Measurements from ENCODE around the gene ZNF488.

Gene ZNF488

DNA sequence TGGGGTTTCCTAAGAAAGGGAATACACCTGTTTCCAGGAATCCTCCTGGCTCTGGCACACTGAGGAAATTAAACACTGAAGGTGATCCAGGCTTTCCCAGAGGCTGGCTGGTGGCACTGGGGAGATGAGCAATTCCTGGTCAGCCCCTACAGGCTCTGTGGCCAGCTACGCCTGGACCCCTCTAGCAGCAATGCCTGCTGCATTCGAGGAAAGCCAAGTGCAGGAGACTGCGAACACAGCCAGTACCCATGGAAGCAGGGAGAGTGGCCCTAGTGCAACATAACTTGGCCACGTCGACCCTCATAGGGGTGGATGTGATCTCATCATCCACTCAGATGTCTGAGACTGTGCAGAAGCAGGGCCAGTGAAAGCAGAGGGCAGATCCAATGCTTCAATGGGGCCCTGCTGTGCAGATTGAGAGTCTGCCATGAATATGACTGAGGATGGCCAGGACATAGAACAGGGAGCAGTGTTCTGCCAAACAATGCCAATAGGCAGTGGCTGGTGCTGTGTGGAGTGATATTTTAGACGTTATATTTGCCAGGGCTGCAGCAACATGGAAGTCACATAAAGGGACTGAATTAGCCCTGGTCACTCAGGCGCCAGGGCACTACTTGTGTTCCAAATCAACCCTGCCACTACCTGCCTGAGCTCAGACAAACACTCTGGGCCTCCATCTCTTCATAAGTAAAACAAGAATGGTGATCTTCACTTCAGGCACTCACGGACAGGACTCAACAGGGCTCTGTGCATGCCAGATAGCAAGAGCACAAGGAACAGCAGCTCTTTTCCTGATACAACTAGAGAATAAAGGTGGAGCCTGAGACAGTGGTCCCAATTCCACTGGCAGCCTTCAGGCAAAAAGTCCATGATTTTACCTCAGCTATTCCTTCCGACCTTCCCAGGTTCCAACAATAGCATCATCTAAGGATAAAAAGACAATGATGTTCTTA lies 2.4 kb downstream of the ZNF488 start:
- DNase-seq = no peak

DNA sequence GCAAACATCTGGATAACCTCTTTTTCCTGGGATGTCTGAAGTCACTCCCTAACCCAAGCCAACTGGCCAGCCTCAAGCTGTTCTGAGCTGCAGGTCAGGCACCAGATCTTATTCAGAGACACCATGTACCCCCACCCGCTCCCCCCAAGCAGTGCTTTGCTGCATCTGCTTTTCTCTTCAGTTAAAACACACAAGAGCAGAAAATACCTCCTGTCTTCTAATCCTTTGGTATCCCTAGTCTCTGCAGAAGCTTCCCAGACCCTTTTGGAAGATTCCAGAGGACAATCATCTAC lies 3.0 kb downstream of the ZNF488 start:
- DNase-seq = no peak

DNA sequence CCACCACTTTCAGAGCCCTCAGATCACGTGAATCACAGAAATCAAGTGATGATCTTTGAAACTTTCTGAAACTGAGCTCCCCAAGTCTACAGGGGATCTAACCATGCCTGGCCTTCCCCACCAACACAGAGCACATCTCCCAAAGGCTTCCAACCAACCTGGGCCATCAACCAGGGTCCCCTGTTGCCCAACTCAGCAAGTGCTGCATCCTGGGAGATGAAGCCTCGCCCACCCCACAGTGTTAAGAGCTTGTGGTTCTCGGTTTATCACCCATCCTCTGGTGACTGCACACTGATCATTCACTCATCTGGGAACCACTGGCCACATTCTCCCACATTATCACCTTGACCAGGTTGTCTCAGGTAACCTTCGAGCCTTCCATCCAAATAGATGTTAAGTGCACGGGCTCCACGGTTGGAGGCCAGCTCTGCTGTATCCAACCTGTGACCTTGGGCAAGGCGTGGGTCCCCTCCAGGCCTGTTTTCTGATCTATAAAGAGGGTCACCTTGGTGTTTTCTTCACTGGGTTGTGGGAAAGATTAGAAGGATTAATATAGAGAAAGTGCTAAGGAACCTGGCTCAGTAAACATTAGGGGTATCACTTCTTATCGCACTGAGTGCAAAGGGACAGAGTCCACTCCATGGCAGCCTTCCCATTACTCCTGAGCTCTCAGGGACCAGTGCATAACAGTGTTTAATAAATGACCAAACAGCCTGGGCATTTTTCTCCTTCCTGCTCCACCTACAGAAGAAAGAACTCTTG lies 3.6 kb downstream of the ZNF488 start:
- no peak for DNase-seq

DNA sequence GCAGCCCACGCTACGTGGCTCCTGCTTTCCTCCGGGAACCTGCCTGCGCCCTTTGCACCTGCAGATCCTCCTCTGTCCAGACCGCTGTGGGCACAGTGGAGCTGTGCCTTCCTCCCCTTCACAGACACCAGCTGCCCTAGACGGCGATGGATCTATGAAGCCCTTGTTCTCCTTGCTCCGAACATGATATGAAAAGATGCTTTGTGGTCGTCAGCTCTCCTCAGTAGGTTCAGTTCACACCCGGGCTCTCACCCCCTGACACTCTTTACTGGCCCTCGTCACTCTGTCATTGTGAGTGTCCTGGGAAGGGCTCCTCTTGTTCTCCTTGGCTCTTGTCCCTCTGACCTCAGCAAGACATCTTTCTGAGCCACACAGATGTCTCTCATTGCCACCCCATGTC lies 4.2 kb downstream of the ZNF488 start:
- no peak for DNase-seq

DNA sequence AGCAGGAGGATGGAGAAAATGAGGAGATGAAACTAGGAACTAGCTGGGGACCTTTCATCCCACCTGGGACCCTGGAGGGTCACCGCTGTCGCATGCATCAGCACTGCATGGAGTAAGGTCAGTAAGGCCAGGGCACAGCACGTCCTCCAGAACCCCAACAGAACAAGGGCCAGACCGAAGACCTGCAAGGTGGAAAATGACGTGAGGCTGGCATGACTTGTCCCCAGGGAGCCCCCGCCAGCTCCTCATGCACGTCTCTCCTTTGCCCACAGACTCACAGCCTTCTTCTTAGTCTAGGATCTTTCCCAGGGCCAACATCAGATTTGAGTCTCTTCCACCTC lies 4.7 kb downstream of the ZNF488 start:
- no peak for DNase-seq

DNA sequence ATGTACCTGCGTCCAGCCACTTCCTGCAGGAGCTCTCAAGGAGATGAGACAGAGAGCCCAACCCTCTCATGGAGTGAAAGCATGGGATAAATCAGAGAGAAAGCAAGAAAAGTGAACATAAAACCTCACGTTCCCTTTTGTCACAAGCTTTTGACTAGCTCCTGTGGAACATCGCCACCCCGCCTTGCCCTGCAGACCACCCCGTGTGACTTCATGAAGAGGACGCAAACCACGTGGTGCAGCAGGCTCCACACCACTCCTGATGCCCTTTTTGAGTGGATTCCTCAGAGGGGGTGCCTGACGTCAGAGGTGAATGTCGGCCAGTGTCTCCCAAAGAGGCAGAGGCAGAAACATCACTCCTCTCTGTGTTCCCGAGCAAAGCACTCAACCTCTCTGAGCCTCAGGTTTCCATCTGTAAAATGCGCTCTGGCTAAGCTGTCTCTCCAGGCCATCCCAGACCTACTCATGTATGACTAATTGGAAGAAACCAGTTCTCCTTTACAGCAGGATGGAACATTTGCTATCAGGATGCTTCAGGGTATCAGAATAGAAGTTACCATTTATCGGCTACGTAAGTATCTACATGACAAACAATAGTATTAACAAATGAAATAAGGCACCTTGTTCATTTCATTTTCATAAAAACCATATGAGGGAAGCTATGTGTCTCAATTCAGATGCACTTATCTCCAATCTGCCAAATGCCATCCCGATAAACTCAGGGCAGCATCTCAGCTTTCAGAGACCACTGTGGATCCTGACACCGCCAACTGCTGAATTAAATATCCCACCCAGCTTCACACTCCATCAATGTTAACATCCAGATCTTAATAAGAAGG lies 5.3 kb downstream of the ZNF488 start:
- DNase-seq = no peak

DNA sequence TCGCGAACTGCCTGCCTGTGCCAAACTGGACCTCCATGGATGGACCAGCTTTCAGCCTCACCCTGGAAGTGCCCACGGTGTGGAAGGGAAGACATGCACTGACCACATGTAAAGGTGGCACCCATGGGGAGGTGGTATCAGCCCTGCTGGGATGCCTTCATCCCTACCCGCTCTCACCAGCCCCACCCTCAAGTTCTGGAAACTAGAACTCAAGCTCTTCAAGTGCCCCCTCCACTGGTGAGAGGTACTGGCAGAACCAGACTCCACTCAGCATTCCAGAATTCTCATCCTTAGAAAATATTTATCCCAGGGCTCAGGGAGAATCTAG lies 5.9 kb downstream of the ZNF488 start:
- DNase-seq = no peak

DNA sequence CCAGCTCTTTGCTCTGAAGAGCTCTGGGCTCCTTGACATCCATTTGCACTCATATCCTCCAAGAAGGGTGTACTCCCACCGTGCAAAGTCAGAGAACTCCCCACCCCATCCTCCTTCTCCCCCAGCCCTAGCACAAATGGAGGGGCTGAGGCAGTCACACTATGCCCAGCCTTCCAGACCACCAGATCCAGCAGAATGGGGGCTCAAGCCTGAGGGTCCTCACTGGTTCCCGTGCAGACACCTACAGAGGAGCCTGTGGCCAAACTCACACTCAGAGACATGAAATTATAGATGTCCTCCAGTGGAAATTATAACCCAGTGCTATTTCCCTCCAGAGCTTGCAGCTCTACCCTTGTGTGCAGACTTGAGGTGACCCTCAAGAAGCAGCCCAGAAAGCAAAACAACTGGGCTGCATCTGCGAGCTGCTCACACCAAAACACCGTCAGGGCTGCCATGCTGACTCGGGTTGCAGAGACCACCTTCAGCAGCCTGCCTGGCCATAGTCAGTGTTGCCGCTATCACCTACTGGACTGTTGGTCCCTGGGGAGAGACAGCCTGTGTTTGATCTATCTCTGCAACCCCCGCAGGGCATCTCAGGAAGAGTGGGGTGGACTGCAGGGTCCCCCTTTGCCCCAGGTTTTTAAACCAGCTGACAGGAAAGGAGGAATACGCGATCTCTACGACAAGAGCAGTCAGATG lies 7.4 kb downstream of the ZNF488 start:
- DNase-seq = no peak

DNA sequence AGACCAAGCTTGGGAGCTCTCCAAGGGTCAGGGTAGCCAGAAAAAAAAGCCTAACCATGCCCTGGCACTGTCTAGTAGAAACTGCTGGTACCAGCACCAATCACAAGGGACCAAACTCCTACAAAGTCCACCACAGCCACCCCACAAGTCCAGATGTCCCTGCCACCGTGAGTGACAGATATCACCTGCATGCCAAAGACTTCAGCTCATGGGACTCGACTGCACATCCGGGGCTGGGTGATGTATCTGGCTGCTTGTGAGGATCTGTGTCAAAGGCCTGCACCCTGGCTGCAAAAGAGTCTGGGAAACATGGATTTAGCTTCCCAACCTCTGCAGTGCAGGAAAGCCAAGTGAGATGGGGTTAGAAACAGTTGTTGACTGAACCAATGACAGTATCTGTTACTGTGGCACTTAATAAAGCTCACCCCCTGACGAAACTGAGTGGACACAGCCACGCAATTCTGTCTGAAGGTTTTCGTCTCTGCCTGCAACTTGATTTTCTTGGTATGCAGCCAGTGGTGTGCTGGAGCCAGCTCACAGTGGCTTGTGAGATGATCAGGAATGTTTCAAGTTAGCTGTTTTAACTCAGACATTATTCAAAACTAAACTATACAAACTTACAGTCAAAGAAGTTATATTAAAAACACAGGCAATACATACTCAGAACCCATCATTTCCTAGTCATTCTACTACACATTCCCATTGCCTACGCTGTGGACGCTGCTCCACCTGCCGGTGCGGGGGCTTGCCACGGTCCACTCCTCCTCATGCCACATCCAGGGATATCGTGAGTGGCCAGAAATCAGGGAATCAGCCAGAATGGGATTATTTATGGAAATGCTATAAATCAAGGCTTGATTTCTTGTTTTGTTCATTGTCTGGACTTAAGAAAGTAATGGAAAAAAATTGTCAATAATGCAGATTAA lies 9.2 kb downstream of the ZNF488 start:
- no peak for DNase-seq

DNA sequence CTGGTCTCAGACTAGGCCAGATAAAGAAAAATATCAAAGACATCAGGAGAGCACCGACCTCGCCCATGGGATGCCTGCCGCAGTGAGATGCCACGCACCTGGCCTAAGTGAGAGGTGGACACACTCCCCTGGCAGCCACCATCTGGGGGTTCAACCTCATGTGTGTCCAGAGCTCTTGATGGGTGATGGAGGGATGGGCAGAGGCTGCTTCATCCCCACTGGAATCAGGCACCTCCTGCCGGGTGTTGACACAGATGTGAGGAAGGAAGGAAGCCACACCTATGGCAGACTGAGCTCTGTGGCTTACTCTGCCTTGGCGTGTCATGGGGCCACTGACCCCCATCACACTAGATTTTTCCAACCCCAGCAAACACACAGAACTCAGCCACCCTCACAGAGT lies 11.4 kb downstream of the ZNF488 start:
- DNase-seq = no peak

DNA sequence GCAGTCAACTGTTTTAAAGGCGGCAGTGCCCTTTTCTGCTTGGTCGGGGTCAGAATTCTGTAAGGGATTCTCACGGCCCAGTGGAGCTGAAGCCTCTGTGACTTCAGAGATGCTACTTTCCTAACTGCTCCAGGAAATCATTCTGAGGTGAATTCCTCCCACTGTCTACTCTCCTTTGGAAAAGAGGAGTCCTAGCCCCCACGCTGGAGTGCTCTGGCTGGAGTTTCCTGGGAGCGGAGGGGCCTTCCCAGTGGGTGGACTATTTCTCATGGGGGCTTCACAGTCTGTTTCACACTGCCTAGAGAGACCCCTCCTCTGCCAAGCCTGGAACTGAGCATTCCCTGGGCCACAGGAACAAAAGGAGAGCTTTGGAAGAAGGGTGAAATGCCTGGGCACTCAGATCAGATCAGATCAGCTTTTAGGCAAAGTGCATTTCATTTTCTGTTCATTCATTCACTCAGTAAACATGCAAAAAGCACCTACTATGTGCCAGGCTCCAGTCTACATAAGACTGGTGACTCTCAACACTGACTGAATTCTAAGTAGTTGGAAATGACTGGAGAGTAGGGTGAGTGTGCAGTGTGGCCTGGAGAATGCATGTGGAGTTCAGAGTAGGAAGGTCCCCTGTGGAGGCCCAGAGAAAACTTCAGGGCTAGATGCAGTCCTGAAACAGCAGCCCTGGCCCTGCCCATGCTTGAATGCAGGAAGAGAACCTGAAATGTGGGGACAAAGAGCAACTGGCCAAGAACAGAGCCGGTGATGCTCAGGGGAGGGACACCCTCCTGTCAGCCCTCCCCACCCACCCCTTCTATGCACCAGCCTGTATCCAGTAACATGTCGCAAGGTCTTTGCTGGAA lies 12.2 kb downstream of the ZNF488 start:
- DNase-seq = no peak

DNA sequence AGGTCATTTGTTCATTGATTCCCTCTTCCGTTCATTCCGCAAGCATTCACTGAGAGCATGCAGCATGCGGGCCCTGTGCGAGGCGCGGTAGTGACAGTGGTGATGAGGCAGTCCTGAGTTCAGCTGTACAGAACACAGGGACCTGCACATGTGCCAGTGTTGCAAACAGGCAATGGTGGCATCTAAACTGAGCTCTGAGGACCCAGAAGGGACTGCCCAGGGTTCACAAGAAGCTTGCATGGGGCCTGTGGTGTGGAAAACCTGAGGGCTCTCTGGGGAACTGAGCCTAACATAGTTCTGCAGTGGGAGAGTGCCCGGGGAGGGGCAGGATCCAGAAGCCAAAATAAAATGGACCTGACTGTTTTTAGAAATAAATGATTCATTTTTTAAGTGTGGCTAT lies 13.2 kb downstream of the ZNF488 start:
- DNase-seq = no peak

DNA sequence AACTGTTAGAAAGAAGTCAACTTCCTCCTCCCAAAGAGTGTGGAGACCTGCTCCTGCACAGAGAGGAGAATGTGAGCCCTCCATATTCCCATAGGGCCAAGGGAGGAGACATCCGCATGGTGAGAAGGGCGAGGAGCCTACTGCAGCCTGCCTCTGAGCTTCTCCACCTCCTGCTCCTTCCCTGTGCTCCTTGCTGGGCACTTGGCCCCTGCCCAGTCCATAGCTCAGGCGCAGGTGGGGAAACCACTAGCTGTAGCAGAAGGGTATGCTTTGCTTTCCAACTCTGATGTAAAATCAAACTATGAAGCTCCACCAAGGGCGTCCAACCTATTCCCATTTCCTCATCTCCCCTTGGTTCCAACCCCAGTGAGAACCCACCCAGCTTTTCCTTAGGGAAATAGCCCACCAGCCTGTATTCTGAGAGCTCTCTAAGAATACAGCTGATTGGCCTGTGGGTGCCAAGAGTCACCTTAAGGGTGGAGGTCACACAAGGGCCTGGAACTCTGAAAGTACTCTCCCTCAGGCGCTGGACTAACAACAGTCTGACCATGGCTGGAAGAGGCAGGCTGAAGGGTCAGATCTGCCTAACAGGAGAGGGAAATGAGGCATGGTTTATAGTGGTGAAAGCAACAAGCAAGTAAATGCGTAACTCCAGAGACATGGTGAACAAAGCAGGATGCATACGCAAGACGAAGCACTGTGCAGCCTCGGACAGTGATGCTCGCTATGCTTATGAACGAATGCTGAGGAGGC lies 13.9 kb downstream of the ZNF488 start:
- DNase-seq = no peak

DNA sequence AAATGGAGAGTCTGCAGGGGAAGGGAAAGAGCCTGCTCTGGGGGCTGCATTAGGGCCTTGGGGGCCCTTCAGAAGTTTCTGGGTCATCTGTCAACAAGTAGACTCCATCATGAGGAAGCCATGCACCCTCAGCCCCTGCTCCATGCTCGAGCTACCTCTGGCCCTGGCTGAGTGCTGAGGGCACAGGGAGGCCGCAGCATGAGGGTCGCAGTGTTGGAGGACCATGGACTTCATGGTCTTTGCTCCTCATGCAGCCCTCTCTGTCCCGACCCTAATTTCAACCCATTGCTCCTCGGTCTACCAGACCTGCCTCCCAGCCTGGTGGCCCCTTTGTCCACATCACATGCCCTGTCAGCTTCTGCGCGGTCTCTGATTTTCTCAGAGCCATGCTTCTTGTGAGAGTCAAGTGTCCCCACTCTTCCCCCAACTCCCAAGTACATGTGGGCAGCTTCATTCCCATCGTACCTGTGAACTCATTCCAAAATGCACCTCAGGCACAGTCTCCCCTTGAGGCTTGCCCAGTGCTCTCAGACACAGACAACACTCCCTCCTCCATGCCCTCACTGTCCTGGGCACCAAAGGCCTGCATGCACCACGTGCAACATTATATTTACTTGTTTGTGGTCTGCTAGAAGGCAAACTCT lies 14.7 kb downstream of the ZNF488 start:
- DNase-seq = no peak

DNA sequence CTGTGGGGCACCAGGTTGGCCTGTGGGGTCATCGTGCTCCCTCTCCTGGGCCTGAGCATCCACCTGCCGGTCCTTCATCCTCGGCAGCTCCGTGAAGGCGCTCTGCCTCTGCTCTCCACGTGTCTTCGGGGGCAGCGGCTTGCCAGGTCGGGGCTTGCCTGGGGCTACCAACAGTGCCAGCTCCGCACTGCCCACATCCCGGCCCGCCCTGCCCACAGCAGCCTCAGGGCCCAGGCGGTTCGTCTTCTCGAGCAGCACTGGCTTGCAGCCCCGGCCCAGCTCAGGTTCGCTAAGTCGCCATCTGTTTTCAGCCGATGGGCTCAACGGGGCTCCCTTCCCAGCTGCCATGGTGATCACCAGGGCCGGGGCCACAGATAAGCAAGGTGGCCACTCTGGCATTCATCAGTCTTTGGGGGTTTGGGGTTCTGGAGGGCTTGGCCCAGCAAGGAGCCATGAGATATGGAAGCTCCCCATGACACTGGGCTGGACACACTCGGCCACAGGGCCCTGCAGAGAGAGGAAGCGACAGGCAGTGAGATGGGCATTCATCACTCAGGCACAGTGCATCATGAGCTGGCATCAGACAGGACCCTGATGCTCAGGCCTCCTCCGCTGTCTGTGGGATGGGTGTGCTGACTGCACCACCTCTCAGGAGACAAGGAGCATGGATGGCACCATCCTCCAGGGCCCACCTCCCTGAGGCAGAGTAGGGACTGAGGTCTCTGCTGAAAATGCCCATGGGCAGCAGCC lies 15.5 kb downstream of the ZNF488 start:
- no peak for DNase-seq

DNA sequence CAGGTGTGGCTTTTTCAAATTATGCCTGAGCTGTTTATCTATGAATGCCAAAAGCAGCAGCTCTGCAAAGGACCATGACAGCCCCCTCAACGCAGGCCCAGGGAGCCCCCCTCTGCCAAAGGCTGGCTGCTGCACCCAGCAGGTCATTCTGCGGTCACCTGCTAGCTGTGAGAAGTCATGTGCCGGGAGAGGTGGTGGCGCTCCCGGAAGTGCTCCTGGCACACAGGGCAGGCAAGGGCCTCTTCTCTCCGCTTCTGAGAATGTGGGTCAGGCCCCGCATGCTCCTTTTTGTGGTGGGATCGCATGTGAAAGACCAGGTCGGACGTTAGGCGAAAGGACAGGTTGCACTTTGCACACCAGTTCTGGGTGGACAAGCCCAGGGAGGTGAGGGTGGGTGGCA lies 16.4 kb downstream of the ZNF488 start:
- no peak for DNase-seq

DNA sequence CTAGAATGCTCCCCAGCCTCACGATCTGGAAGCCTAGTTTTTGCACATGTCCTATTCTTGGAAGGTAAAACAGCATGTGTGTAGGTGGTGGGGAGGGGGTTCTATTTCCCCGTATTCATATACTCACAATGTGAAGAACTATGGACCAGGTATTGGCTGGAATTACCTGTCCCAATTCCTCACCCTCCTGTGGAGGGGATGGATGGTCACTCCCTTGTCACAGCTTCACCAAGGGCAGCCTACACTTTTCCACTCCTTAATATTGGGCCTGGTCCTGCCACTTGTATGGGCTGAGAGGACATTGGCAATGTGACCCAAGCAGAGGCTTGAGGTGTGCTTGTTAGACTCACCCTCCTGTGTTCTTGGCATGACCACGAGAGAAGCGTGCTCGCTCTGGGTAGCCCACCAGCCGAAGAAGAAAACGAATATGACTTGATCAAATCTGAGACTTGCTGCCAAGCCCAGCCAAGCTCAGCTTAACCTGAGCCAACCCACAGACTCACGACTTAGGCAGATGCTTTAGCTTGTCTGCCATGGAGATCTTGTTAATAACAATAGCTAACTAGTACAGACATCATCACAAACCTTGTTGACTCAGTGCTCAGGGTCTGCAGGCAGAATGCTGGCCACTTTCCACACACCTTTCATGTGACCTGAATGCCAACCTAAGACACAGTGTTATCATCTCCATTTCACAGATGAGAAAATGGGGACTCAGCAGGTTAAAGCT lies 17.2 kb downstream of the ZNF488 start:
- no peak for DNase-seq

DNA sequence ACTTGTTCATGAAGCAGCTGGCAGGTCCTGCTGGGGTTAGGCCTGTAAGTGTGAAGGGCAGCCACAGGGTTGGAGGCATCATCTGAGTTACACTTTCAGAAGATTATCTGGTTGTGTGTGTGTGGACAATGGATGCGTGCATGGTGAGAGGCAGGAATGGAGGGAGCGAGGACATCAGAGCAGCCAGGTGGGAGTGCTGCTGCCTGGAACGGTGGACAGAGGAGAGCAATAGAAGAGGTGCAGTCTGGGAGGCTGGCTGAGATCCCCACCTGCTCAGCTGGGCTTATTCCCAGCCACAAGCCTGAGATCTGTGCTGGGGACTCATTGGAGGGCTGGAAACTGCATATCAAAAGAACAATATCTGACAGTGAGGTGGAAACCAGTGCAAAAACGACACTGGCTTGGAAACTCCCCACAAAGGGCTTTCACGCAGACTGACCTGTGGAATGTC lies 17.9 kb downstream of the ZNF488 start:
- no peak for DNase-seq

All from stimulated activated CD4-positive, alpha-beta T cell treated with anti-CD3 and anti-CD28 coated beads, Interleukin-2, amount 100 ng/mL, for 48 hours (primary cell).